HG02623 (cell line): ENCODE results near the gene CD96.
A peak's percentile ranks its signal among the peaks of the same experiment; 100 is the strongest.
"Not testable (repeated sequence)": the region's sequence is repeated elsewhere in the genome, so short reads cannot be mapped to it uniquely, and the experiment has no call there.

Experiments used
- ATAC-seq: cut with Tn5 transposase; IDR thresholded peaks from one replicate; pipeline ENCODE4 v1.9.1; 2021; ENCODE audit warnings: moderate library complexity; ENCODE audit not compliant: unreplicated experiment

Gene CD96

DNA sequence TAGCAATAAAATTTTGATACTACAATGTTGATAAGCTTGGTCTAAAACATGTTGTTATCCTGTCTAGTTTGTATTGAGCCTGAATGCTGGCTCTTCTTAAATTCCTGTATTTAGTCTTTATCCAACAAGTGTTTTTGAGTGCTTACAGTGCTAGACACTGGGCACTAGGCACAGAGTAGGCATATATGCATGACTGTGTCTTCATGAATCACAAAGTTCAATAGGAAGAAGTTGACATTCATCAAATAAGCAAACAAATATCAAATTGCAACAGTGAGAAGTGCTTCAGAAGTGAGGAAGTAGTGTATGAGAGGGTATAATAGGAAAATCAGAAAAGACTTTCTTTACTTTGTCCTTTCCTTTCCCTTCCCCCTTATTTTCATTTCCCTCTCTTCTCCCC is 6.8 kb downstream of the CD96 start:
- no peak for ATAC-seq

- not testable (repeated sequence) for ATAC-seq
These were observed 19.9 kb downstream of the CD96 start for GRCh38 chr3:111561902-111562301.

GRCh38 chr3:111566844-111567243 is 24.8 kb downstream of the CD96 start:
- no peak for ATAC-seq

DNA sequence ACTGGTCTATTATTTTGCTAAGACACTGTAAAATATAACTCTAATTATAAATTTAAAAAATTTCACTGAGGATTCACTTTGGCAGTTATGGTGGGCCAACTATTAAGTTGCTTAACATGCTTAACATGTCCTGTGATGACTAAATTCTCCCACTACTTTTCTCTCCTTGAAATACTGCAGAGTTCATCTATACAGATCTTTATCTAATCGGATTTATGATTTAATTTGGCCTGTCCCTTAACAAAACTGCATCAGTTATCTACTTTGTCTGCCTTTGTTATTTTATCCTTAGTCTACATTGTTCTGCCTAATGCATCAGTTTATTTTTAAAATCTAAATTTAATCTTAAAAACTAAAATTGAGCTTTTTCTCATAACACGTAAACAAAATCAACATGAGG is 26.4 kb downstream of the CD96 start:
- no peak for ATAC-seq

GRCh38 chr3:111568911-111569310 is 26.9 kb downstream of the CD96 start:
- ATAC-seq, result no peak

DNA sequence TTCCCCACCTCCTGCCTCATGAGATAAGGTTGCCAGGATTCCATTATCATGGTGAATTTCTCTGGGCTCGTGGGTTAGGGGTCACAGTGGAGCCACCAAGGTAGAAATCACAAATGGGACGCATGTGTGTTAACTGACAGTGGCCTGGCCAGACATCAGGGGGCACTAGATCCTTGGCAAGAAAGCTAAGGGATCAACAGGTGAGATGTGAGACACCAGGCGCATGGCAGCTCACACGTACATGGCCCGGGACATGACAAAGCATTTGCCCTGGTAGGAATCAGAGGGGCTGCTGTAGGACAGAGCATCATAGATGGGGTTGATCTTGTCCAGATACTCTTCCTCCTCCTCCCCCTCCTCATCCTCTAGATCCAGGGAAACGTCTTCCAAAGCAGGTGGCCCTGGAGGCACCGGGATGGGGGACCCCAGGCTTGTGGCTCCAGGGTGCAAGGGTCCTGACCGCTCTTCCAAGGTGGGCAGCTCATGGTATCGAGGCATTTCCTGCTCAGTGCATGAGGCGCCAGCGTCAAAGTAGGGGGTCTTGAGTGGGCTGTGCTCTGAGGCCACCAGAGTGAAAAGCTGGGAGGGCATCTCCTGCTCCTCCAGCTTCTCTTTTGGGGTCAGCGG is 28.5 kb downstream of the CD96 start:
- ATAC-seq, result no peak

DNA sequence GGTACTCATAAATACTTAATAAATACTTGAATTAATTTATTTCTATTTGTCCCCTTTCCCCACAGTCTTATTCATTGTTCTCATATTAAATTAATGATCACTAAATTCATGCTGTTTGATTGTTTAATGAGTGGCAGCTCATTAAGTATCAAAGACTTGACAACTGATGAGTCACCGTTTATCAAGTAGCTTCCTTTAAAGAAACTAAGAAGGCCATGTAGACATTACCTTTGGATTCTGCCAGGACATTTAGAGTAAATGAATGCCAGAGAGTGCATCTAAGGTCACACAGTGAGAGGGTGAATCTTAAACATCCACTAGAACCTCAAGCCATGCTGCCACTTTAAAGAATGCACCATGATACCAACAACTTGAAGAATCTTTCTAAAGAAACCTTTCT is 29.3 kb downstream of the CD96 start:
- ATAC-seq, result no peak

DNA sequence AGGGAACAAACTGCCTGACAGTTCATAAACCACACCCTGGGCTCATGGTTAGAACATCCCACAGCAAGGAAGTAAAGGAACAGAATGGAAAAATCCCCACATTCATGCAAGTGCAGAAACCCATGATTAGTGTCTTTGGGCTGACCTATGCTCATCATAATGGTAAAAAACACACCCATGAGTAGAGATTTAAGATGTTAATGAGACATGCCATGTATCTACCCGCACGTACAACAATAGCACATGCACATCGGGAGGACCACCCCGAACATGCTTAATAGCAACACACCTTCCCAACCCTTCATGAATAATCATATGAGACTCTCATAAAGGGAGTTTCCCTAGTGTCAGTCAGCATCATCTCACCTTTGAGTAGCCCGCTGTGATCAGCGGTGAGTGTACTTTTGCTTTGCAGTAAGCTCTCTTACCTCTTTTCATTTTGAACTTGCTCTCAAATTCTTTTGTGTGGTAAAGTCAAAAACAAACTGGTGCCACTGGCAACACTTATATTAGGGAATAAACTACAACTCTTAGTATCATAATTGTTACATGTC is 30.0 kb downstream of the CD96 start:
- no peak for ATAC-seq

DNA sequence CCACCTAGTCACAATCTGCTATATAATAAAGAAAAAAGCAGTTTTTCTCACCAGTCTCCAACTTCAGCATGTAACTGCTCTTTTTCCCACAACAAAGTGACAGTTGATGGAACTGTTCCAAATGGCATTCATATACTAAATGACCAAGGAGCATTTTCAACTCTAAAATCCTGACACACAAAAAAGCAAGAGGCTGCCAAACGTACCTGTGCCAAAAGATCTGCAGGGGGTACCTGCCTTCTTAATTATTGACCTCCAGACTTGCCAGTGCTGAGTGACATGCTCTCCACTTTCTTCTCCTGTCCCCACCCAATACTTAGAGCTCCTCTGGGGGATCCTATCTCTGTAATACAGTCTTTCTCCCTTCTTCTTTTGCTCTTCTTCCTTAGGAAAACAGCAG is 35.1 kb downstream of the CD96 start:
- ATAC-seq, result no peak

DNA sequence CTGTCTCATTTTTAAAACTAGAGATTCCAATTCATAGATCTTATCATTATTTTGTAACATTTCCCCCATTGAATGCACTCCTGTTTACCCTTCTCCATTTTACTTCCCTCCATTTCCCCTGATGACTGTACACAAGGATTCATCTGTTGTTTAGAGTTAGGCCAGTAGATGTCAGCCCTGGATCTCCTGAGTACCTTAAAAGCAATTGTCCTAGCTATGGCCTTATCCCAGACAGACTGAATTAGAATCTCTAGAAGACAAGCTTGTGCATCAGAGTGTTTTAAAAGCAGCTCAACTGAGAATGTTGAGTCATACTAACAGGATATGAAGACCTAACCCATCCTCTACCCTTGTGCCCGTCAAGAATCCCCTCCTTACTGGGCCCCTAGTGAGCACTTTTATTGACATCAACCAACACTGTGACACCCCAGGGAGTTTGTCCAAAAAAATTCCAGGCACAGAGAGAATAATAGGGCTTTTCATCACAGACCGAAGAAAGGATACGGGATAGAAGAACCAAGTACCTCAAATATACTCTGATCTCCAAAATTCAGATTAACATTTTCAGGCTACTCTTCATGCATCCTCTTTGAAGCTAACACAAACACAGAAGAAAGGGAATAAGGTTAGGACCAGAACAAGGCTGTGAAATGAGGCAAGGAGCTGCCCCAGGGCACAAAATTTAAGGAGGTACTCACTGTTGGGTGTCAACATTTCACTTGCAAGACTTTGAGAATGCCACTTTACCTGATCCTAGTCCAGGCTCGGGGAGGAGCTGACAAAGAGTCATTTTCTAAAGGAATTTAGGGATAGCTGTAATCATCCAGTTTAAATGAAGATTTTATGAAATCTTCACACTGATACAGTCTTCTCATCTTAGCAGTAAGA is 36.0 kb downstream of the CD96 start:
- ATAC-seq, result peak; percentile 97

DNA sequence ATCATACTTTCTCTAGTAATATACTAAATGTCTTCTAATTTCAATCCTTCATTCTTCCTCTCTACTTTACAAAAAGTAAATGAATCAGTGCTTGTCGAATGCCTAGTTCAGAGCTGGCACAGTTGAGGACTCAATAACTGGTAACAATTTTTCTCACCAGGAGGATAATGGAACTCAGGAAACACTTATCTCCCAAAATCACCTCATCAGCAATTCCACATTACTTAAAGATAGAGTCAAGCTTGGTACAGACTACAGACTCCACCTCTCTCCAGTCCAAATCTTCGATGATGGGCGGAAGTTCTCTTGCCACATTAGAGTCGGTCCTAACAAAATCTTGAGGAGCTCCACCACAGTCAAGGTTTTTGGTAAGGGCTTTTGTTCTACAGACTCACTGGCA is 36.9 kb downstream of the CD96 start:
- no peak for ATAC-seq

- no peak for ATAC-seq
These were observed 37.5 kb downstream of the CD96 start for GRCh38 chr3:111579495-111579894.

DNA sequence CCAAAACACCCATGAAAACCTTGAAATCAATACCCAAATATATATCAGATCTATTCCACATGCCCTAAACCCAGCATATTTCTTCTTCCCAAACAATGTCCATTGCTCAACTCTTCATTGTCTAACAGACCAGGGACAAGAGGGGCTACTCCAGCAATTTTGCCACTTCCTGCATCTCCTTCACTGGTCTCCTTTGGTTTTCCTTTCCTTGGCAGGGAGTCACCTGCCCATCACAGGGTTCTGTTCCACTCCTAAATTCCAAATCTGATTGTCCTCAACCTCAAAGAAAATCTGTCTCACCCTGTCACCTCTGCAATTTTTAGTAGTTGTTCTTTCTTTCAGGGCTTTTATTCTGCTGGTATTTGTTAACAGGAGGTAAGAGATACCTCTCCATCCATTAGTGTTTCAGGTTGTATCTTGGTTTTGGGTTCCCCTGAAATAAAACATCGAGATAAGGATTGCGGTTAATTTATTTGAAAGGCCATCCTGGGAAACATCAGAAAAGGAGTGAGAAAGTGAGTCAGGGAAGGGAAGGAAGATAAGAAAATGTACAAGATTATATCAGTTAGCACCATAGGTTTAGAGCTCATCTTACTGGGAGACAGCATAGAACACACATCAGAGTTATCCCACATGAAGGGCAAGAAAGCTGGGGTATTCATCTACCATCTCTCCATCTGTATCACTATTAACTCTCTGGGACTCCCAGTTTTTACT is 39.6 kb downstream of the CD96 start:
- no peak for ATAC-seq

DNA sequence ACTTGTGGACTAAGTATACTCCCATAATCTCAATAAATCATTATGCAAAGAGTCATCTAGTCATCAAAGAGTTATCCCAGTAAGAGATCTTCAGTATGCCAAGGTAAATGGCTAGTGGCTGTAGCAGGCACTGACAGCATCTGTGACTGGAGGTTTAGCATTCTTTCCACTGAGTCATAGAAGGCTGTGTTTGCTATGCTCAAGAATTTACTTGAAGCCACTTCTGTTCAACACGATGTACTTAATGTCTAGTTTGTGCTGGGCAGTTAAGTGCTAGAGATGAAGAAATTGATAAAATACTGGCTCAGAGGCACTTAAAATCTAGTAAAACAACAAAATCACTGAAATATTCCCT is 40.1 kb downstream of the CD96 start:
- ATAC-seq, result no peak

GRCh38 chr3:111584744-111585143 is 42.7 kb downstream of the CD96 start:
- ATAC-seq, result no peak

DNA sequence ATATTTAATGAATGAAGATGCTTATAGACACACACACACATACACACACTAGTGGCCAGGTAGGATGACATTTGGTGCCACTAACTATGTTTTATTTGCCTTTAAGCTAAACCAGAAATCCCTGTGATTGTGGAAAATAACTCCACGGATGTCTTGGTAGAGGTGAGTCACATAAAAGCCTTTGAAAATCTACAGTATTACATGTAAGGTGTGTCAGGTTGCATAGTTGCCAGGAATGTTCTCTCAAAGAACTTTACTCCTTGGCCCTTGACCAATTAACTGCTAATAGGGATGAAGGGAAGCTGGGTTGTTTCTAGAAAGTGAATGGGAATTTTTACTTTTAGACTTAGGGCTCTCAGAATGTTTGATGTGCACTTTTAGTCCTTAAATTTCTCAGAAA is 43.2 kb downstream of the CD96 start:
- ATAC-seq, result no peak

DNA sequence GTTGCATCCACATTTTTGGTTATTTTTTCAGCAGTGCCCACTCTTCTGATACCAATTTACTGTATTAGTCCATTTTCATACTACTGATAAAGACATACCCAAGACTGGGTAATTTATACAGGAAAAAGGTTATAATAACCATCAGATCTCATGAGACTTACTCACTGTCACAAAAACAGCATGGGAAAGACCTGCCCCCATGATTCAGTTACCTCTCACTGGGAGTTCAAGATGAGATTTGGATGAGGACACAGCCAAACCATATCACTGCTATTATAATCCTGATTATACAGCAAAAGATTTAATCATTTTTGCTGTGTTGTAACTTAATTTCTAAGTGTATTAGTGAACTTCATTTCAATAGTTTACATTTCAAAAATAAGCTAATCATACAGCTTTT is 46.5 kb downstream of the CD96 start:
- no peak for ATAC-seq

DNA sequence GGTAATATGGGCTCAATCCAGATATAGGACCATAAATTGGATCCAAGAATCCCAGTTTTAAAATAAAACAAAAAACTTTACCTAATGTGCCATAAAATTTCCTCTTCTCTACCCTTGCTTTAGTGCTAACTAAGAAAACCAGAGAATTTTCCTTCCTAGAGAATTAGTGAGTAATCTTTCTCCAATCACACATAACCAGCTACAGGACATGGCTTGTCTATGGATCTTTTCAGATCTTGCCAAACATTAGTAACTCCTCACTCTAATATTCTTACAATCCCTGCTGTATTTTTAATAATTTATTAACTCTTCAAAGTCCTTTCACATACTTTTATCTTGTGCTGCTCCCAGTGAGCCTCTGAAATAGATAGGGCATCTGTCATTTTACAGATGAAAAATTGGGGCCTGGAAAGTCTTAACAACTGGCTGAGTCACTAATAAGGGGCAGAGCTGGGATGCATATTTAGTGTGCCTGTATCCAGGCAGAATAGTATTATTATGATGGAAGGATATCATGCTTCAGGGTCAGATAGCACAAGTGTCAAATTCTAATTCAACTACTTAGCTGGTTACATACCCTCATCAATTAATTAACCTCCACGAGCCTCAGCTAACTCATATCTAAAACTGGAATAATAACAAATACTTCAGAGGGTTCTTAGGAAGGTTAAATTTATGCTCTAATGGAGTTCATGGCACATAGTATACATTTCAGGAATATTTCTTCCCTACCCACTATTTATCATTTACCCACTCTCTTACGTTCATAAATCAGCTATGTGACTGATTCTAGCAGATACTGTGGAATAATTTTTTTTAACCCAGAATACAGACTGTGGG is 47.5 kb downstream of the CD96 start:
- no peak for ATAC-seq

- ATAC-seq, result no peak
These were observed 48.1 kb downstream of the CD96 start for GRCh38 chr3:111590143-111590491.

GRCh38 chr3:111591555-111591954 is 49.6 kb downstream of the CD96 start:
- no peak for ATAC-seq

- ATAC-seq, result no peak
These were observed 50.1 kb downstream of the CD96 start for GRCh38 chr3:111592143-111592542.
